ENCODE results near the gene BAIAP2.

BAIAP2 gene

DNA sequence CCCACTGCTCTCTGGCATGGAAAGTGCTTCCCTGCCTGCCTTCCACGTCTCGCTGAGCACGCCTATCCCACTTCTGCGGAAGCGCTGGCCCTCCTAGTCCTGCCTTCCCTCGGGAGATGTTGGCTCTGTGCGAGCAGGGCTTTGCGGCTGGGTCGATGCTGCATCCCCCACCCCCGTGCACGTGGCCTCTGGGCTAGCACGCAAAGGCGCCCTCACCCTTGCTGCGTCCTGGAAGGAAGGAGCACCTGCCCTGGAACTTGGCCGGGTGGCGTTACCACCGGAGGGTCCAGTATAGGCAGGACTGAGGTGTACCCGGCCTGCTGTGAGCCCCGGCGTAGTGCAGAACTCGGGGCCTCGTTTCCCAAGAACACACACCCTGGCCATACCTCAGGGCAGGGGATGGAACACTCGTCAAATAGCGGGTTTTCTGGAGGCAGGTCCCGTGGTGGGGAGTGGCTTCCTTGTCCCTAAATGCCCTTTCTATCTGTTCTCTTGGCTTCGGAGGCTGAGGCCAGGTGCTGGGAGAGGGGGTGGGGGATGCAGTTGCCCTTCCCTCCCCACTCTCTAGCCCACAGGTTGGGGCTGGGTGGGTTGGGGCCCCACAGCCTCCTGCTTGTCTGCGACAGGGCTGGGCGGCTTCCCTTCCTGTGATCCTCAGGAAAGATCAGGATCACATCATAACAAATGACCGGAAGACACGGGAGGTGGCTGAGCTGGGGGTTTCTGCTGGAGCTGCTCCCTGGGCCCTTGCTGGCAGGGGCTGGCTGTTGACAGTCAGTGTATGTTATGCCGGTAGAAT, 17.4 kb downstream of the BAIAP2 start:
- no peak for DNase-seq (ENCODE audit: low spot score)

DNA sequence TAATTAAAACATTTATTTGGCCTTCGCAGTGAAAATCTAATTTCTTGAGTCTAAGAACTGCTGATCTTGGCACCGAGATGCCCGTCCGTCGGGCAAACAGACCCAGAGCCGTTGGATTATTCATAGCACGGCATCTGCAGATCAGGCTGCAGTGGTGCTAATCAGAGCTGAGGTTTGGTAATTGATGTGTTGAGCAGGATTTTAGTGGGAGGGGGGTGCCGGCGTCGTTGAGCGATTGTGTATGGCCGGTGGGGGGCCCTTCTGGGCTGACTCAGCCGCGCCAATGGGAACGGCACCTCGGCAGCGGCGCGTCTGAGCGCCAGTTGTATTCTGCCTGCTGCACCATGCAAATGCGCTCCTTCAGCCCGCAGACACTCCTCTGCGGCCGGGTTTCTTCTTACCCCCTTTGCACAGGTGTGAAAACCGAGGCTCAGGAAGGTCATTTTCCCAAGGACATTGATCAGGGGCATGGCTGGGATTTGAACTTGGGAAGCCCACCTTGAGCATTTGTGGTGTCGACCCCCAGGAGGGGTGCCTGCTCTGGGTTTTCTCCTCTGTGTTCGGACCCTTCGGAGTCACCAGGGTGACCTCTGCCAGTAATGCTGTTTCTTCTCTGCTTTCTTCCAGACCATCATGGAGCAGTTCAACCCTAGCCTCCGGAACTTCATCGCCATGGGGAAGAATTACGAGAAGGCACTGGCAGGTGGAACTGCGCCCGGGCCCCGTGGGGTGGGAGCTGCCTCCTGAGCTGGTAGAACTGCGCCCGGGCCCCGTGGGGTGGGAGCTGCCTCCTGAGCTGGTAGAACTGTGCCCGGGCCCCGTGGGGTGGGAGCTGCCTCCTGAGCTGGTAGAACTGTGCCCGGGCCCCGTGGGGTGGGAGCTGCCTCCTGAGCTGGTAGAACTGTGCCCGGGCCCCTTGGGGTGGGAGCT, 18.4 kb downstream of the BAIAP2 start:
- DNase-seq (ENCODE audit: low spot score): no peak

DNA sequence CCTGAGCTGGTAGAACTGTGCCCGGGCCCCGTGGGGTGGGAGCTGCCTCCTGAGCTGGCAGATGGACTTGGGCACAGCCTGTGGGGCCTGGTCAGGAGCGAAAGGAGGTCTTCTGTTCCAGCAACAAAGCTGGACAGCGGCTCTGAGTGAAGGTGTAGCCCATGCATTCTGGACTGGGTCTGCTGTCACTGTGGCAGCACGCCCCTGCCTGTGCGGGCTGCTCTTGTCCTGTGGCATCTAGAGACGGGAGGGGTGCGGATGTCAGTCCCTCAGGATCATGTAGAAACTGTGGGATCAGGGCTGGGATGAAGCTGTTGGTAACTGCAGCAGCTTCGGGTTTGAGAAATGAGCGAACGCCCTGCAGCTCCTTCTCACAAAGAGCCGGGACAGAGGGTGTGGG, 19.4 kb downstream of the BAIAP2 start:
- DNase-seq (ENCODE audit: low spot score): no peak

DNA sequence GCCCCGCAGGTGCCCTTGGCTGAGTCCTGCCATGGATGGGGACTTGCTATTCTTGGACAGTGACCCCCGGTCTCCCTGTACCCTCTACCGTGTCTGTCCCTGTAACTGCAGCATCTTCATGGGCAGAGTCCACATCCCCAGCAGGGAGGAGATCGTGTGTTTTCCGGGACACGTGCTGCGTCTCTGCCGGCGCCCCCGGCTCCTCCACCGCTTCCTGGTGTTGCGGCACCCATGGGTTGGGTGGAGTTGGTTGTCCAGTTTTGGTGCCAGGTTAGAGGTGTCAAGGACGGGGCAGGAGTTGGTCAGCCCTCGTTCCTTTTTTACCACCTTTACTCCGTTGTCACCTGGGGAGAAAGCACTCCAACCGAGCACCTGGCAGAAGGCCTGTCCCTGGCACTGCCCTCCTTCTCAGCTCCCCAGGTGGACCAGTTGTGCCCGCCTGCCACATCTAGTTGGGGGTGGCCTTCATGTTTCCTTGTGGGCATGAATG, 20.0 kb downstream of the BAIAP2 start:
- no peak for DNase-seq (ENCODE audit: low spot score)

DNA sequence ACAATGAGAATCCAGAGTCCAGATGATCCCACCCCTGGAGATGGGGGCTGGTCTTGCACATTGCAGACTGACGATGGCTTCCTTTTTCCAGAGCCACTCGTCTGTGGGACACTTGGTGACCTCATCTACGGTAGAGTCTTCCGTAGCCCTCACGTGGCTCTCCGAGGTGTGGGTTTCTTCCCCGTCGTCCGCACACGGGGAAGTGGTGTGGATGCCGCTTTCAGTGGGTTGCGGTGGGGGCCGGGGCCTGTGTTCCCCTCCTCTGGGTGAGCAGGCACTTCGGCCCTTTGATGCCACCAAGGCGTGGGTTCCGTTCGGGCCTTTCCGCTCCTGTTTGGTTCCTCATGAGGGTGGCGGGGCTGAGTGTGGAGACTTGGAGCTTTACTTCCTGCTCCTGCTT, 21.4 kb downstream of the BAIAP2 start:
- DNase-seq (ENCODE audit: low spot score): no peak

DNA sequence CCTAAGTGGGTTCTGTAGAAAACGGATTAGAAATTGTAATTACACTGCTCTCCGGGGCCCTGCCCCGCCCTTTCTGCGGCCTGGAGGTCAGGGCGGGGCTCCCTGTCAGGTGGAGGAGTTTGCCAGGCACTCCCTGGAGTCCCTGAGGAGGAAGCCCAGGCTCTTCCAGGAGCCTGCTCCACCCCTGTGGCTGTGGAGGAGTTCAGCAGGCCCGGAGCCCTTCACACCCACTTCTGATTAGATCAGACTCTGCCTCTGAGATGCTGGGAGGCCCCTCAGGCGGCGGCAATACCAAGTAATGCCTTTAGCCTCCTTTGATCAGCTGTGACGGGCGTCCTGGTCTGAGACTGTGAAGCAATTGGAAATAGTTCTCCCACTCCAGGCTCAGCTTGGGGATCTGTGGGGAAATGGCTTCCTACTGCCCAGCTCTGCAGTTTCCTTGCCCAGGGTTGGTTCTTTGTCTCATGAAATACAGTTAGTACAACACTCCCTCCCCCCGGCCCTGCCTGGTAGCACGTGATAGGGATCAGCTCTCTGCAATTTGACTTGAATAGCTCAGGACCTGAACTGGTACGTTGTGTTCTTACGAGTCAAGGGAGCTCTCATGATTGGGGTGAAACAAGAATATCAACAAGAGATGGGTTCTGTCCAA, 22.3 kb downstream of the BAIAP2 start:
- no peak for DNase-seq (ENCODE audit: low spot score)

DNA sequence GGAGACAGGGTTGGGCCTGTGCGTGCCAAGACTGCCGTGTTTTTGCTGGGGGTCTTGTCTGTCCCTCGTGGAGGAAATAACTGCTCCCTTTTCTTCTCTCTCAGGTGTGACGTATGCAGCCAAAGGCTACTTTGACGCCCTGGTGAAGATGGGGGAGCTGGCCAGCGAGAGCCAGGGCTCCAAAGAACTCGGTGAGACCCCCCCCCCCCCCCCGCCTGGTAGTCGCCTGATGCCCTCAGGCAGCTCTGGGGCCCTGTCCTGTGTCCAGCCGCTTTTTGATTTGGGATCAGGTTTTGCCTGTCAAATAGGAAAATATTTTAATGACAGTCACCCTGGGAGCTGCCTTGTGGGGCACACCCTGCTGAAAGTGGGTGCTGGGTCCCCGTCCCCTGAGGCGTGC, 22.8 kb downstream of the BAIAP2 start:
- no peak for DNase-seq (ENCODE audit: low spot score)

DNA sequence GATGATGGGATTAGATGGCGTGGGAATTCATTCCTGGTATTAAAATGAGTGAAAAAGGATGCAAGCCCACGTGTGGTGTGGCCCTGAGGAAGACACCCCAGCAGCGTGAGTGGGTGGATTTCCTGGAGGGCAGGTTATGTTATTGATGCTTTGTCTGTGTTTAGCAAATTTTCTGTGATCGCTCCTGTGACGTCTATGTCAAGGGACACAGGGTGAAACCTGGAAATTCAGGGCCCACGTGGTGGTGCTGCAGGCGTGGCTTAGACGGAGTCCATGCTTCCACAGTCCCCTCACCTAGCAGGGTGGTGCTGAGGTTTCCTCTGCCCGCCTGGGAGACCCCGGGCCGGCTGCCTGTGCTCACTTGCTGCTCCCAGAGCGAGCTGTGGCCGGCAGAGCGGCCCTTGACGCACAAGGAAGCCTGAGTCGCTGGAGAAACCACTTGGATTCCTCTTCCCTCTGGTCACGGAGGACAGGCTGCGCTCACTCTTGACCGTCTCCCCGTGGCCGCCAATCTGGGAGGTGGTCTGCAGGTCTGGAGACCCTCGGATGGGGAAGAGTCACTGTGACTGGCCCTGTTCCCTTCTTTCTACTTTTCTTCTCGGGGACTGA, 23.4 kb downstream of the BAIAP2 start:
- no peak for DNase-seq (ENCODE audit: low spot score)

DNA sequence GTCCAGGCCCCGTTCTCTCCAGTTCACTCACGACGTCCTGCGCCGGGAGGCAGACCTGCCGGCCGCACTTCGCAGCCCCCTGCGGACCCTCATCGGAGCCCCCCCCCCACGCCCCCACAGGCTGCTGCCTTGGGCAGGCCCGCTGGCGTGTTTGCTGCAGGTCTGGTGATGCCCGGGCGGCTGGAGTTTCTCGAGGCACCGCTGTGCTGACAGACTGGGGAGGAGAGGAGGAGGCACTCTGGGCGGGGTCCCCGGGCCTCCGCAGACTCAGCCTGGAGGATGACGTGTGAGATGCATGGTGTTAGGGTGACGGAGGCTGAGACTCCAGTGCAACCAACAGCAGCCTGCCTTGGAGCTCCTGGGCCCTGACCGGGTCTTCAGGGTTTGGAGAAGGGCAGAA, 24.1 kb downstream of the BAIAP2 start:
- DNase-seq (ENCODE audit: low spot score): no peak

DNA sequence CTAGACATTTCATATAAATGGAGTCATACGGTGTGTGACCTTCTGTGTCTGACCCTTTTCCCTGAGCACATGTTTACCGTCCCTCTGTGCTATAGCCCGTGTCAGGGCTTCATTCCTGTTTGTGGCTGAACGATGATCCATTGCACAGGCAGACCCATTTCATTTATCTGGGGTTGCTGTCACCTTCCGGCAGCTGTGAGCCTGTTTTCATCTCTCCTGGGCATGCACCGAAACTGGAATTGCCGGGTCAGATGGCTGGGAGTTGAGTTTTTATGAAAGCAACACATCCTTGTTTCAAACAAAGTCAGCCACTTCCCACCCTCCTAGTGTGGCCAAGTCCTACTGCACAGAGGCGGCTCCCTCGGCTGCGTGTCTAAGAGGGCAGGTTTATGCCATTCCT, 25.5 kb downstream of the BAIAP2 start:
- no peak for DNase-seq (ENCODE audit: low spot score)

DNA sequence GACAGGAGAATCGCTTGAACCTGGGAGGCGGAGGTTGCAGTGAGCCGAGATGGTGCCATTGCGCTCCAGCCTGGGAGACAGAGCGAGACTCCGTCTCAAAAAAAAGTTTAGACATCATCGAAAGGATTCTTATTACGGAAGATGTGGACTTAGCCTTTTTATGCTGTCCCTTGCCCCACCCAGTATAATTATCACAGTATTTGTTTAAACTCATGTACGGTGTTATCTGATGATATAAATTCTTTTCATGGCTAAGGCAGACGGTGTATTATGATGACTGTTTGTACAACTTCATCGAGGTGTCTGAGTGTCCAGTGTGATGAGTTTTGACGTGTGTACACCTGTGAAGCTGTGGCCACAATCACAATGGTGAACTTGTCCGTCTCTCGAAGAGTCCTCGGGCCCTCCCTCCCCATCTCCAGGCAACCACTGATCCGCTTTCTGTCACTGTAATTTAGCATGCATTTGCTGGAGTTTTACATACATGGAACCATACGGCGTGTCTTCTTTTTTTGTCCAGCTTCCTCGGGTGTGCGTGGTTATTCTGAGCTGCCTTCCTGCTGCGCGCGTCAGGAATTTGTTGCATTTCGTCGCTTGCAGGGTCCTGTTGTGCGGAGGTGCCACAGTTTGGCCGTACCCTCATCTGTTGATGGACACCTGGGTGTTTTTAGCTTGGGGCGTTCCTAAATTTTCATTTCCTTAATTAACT, 26.2 kb downstream of the BAIAP2 start:
- no peak for DNase-seq (ENCODE audit: low spot score)

DNA sequence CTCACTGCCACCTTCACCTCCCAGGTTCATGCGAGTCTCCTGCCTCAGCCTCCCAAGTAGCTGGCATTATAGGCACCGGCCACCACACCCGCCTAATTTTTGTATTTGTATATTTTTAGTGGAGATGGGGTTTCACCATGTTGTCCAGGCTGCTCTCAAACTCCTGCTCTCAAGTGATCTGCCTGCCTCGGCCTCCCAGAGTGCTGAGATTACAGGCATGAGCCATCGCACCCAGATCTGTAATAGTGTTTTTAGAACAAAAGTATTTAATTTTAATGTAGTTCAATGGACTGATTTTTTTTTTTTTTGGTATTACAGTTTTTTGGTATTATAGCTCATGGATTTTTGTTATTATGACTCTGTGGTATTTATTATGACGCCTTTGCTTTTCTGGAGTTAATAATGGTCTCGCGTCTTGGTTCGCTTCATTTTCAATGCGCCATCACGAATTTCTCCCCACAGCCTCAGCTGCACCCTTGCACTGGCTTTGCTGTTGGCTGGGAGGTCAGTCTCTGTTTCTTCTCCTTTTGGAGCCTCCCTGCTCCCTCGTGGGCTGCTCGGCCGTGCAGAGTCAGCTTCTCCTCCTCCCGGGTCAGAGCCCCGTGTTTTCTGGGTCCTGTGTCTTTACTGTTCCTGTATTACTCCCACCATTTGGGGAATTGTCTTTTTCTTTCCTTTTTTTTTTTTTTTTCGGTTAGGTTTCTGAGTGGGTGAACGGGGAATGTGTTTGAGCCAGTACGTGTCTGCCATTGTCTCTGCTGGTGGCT, 27.2 kb downstream of the BAIAP2 start:
- DNase-seq (ENCODE audit: low spot score): no peak

DNA sequence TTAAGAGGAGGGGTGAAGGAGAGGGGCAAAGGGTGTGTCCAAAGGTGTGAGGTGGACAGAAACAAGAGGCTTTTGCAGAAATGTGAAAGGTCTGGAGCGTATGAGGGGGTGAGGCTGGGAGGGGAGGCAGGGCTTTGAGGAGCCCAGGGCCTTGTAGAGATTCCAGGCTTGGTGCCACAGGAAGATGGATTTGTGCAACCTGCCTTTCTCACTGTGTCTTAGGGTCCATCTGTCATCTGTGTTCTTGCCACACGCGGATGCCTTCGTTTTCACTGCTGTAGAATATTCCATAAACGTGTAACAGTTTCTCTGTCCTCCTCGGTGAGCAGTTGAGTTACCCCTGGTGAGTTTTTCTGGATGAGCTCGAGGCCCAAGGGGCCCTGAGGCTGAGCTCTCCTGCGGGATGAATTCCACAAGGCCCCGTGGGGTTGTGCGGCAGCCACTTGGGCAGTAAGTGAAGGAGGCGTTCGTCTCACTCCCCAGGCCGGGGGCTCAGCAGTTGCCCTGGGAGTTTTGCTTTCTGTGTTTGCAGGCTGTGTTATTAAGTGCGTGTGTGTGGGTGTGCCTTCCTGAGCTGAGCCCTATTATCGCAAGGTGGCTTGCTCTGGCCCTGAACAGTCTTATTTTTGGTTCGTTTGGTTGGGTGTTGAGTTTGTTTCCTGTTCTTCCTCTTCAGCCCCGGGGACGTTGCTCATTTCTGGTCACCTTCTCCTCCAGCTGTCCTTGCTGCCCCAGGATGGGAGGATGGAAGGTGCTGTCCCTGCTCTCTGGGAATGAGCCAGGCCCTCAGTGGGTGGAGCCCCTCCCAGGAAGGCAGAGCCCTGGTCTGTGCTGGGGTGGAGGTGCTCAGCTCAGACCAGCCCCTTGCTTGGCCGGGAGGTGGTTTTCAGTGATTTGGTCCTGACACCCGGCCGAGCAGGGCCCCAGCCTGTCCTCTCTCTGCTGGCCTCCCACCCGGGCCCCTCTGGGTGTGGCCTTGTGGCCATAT, 28.4 kb downstream of the BAIAP2 start:
- DNase-seq (ENCODE audit: low spot score): no peak

DNA sequence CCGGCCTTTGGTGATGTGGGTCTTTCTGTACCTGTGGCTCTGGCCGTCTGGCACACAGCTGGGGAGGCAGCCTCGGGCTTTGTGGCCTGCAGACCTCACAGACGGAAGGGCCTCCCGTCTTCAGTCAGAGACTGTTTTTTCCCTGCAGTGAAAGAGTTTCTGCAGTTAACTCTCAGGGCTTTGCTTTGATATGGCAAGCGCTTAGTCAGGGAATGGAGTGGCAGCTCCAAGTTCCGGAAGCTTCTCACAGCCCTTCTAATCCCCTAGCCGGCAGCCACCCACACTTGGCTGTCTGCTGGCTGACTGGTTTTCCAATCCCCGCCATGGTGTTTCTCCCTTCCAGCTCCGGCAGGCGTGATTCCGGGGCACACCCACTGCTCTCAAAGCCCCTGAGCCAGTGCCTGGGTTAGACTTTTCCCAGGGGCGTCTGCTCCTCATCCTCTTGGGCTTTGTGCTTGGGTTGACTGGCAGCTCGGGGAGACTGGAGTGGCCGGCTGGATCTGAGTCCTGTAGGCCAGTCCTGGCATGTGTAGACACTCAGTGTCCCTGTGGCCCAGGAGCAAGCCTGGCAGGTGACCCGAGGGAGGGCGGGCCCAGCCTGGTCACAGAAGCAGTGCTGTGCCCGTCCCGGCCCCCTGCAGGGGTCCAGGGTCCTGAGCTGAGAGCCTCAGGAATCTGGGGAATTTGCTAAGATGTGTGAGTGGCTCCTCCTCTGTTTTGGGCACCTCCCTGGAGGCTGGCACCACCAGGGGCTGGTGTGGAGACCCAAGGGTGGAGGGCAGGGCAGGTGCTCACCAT, 29.9 kb downstream of the BAIAP2 start:
- DNase-seq (ENCODE audit: low spot score): no peak

DNA sequence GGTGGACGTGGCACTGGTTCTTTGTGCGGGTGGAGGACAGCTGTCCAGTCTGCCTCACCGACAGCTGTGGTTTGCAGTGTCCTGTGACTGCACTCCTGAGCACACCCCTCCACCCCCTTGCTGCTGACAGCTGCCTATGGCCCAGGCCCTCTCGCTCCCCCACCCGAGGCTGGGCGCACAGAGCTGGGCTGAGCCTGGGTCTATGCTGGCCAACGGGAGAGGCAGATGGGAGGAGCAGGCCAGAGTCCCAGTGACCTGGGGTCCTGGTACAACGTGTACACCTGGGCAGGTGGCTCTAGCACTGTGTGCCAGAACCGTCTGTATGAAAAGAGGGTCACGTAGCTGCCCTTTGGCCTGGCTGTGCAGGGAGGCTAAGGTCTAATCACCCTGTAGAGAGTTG, 30.5 kb downstream of the BAIAP2 start:
- no peak for DNase-seq (ENCODE audit: low spot score)

DNA sequence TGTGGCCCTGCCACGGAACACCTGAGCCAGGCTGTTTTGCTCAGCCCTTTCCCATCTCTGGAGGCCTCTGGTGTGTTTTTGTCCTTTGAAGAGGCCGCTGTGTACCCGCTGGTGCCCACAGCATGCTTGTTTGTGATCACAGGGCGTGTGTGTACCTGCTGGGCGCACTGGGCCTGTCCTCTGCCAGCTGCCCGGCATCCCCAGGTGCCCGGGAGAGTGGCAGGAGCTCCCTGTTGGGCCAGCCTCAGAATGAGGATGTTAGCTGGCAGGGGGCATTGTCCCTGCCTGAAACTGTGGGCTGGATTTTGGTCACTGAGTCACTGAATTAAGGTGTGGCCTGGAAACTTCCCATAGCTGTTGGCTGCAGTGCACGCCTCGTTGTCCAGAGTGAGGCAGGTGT, 31.1 kb downstream of the BAIAP2 start:
- no peak for DNase-seq (ENCODE audit: low spot score)

DNA sequence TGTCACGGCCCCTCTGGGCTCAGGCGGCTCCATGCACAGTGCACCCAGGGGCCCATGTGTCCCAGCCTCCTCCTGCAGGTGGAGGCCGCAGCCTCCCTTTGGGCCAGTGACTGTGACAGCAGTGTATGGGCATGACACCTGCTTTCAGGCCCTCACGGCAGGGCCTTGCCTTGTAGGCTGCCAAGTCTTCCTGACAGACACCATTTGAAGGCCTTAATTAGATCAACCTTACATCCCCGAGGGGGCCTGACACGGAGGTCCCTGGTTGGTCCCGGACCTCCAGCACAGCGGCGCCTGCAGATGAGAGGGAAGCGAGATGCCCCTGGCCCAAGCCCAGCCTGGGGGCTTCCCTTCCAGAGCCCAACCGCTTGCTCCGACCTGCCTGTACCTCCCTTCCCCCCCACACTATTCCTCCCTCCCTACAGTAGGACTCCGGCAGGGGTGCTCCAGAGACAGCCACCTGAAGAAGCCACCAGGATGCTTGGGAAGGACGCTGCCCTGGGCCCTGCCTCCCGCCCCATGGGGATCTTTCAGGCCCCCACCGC, 31.9 kb downstream of the BAIAP2 start:
- no peak for DNase-seq (ENCODE audit: low spot score)

DNA sequence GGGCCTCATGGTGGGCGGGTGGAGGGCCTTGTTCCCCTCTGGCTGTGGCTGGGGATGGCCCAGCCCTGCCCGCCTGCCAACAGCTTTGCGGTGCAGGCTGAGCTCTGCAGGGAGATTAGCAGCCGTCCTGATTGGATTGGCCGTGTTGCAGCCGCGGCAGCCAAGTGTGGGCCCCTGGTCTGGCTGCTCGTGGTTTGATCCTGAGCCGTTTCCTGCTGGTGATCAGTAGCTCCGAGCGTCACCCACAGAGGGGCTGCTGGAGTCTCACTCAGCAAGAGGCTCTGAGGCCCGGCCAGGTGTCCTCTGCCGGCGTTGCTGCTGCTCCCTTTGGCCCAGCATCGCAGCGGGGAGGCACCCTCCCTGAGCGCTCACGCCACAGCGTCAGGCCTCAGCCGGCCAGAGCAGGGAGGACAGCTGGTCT, 32.5 kb downstream of the BAIAP2 start:
- no peak for DNase-seq (ENCODE audit: low spot score)

Data from left forelimb (tissue), 1 donor.